Panc1 (cell line): ENCODE measurements around the gene DYNLL1.

Experiments used
- CTCF ChIP-seq: fragments of 450-650 bp; IDR thresholded peaks from 2 replicates; pipeline ENCODE4 v1.5.1; 2017; ENCODE audit warnings: mild to moderate bottlenecking
- POLR2AphosphoS5 ChIP-seq: IDR thresholded peaks from 2 replicates; pipeline ENCODE4 v1.6.1; 2012; ENCODE audit warnings: mild to moderate bottlenecking, low read depth, low read length, moderate library complexity
- SIN3A ChIP-seq: IDR thresholded peaks from 2 replicates; pipeline ENCODE4 v1.6.1; 2012; ENCODE audit warnings: low read depth, mild to moderate bottlenecking, low read length, moderate library complexity, borderline replicate concordance; ENCODE audit not compliant: insufficient read depth
- TCF7L2 ChIP-seq: IDR thresholded peaks from 2 replicates; pipeline ENCODE4 v1.6.1; 2011; ENCODE audit warnings: mild to moderate bottlenecking, low read depth, low read length, inconsistent platforms

GRCh38 chr12:120480211-120480610 lies 15.7 kb upstream of the DYNLL1 start:
- TF ChIP-seq CTCF (no peak), SIN3A (no peak), TCF7L2 (no peak), POLR2AphosphoS5 (no peak)
